Uterus (tissue), 2 donors: ENCODE measurements around the gene SEC14L5.

Experiments used
- CTCF ChIP-seq, 4 experiments: fragments of 200-600 bp in 2 of 4; fragments of 450-650 bp in 2 of 4; sonication (generic) in 2 of 4; IDR thresholded peaks; one replicate each; pipeline ENCODE4 v1.5.1; 2016 to 2019; ENCODE audit warnings: antibody characterized with exemption in 4 of 4, mild to moderate bottlenecking in 2 of 4, moderate library complexity in 1 of 4
- POLR2A ChIP-seq, 2 donors: fragments of 450-650 bp; IDR thresholded peaks; one replicate each; pipeline ENCODE4 v1.6.1; 2016; ENCODE audit warnings: antibody characterized with exemption in 2 of 2, mild to moderate bottlenecking in 1 of 2, moderate library complexity in 1 of 2

- TF ChIP-seq CTCF (IDR thresholded peaks at IDR 0.05) (no peak), POLR2A (IDR thresholded peaks at IDR 0.05) (no peak)
Observed at GRCh38 chr16:4927661-4928060, 30.5 kb upstream of the SEC14L5 start.
